ENCODE measurements around the gene FHOD3.

- TF ChIP-seq EZH2 (IDR thresholded peaks at IDR 0.05; ENCODE audit: borderline replicate concordance, low read length) (no peak), CTCF (conservative IDR thresholded peaks at IDR 0.05 in 1 of 2, IDR thresholded peaks at IDR 0.05 in 1 of 2; ENCODE audit: extremely low read depth in 1 of 2, insufficient read depth in 1 of 2, low read depth in 1 of 2, low read length in 2 of 2) (peak in 1 of 2 donors; percentile 19)
Measured at GRCh38 chr18:36733150-36733549, 435.6 kb downstream of the FHOD3 start.

All from mammary epithelial cell (primary cell).